ENCODE measurements around the gene FKBP6.
"Not testable (repeated sequence)": the region's sequence is repeated elsewhere in the genome, so short reads cannot be mapped to it uniquely, and the experiment has no call there.

The FKBP6 gene

GRCh38 chr7:73395538-73396503 lies 67.9 kb downstream of the FKBP6 start:
- no peak for DNase-seq (ENCODE audit: low read depth)

GRCh38 chr7:73397521-73398281 lies 69.7 kb downstream of the FKBP6 start:
- no peak for DNase-seq (ENCODE audit: low read depth)

- DNase-seq (ENCODE audit: low read depth): peak; percentile 56
Observed at GRCh38 chr7:73399185-73400050, 71.5 kb downstream of the FKBP6 start.

- DNase-seq (ENCODE audit: low read depth): not testable (repeated sequence)
Observed at GRCh38 chr7:73404860-73405259, 76.9 kb downstream of the FKBP6 start.

Data from EH (cell line).